K562 (cell line): ENCODE data around the gene GNAI2. TPM values are rescaled to one million over a fixed set of nuclear protein-coding genes. Genes with fewer than 3 reads are reported as not detected.

Source experiments
- HDAC3 ChIP-seq: fragments of 450-650 bp; IDR thresholded peaks from 2 replicates; pipeline ENCODE4 v1.6.1; 2018; ENCODE audit warnings: borderline replicate concordance, mild to moderate bottlenecking, moderate library complexity; ENCODE audit not compliant: partially characterized antibody
- HNRNPK ChIP-seq: fragments of 200-400 bp; formaldehyde crosslinking; IDR thresholded peaks from one replicate; pipeline ENCODE4 v1.6.1; 2018; ENCODE audit warnings: mild to moderate bottlenecking, low read depth, low read length; ENCODE audit not compliant: poor library complexity, severe bottlenecking
- SREBF2 ChIP-seq: sonication (generic); formaldehyde crosslinking; IDR thresholded peaks from 2 replicates; pipeline ENCODE4 v1.4.0; 2020; ENCODE audit warnings: mild to moderate bottlenecking, missing genetic modification reagents
- ZNF41 ChIP-seq: fragments of 250-450 bp; sonication (Bioruptor Pico); conservative IDR thresholded peaks from 2 replicates; pipeline ENCODE4 v1.4.0; 2020; ENCODE audit warnings: mild to moderate bottlenecking
- polyA plus RNA-seq, 8 experiments: library from polyadenylated mRNA; depleted of rRNA in 4 of 8; stranded (reverse) in 5 of 8; unstranded in 3 of 8; fragments of >200 nt; fragmentation: Nextera tagmentation in 2 of 8; fragmentation: Illumina TruSeq in 1 of 8; extraction: Ambion mirVana in 2 of 8; extraction: Trizol in 1 of 8; gene quantifications; 2 replicates each; pipeline versions ENCODE4 v1.2.1 to v1.2.3, GENCODE V29; 2011 to 2014; ENCODE audit warnings: inconsistent platforms in 1 of 8, missing spikeins in 1 of 8
- total RNA-seq, 7 experiments: library from RNA; depleted of rRNA in 6 of 7; stranded (reverse); fragments of >200 nt in 6 of 7; fragmentation: Illumina TruSeq in 2 of 7; extraction: Trizol in 2 of 7; gene quantifications; 2 replicates each; pipeline versions ENCODE4 v1.2.1 to v1.2.3, GENCODE V29; 2011 to 2021; ENCODE audit warnings: low replicate concordance in 1 of 7
- TF ChIP-seq, protein P1 (sequence below), 2 experiments: fragments of 450-650 bp; formaldehyde crosslinking in 1 of 2; IDR thresholded peaks; 2 replicates each; pipeline versions ENCODE4 v1.4.0 to v1.6.1; 2014 to 2020; ENCODE audit warnings: mild to moderate bottlenecking in 2 of 2, borderline replicate concordance in 1 of 2, low read depth in 1 of 2

The GNAI2 gene
- total and polyA plus RNA-seq, 9 of the 15 experiments (the other 6 are each of a cell fraction or from before 2014, with no cell fraction given) = 1.1 to 72.2 (median 42.7) TPM

DNA sequence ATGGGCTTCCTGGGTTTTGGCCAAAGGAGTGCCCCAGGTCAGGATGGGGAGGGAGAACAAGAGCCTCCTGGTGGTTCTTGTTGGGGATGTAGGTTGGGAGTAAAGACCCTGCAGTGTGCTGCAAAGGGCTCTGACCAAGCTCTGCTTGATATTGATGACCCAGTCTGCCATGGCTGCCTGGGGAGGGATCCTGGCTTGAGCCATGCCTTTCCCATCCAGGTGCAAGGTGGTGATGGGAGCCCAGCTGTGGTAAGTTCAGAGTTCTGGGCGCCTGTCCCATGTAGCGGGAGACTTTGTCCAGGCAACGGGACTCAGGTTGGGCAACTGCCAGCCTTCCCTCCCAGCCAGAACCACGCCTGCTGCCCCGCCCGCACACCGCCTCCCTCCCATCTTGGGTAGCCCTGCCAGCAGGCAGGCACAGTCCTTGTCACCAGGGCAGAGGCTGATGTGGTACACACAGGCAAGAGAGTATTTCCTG lies 2.6 kb downstream of the GNAI2 start (continued):
- TF ChIP-seq, protein P1, sequence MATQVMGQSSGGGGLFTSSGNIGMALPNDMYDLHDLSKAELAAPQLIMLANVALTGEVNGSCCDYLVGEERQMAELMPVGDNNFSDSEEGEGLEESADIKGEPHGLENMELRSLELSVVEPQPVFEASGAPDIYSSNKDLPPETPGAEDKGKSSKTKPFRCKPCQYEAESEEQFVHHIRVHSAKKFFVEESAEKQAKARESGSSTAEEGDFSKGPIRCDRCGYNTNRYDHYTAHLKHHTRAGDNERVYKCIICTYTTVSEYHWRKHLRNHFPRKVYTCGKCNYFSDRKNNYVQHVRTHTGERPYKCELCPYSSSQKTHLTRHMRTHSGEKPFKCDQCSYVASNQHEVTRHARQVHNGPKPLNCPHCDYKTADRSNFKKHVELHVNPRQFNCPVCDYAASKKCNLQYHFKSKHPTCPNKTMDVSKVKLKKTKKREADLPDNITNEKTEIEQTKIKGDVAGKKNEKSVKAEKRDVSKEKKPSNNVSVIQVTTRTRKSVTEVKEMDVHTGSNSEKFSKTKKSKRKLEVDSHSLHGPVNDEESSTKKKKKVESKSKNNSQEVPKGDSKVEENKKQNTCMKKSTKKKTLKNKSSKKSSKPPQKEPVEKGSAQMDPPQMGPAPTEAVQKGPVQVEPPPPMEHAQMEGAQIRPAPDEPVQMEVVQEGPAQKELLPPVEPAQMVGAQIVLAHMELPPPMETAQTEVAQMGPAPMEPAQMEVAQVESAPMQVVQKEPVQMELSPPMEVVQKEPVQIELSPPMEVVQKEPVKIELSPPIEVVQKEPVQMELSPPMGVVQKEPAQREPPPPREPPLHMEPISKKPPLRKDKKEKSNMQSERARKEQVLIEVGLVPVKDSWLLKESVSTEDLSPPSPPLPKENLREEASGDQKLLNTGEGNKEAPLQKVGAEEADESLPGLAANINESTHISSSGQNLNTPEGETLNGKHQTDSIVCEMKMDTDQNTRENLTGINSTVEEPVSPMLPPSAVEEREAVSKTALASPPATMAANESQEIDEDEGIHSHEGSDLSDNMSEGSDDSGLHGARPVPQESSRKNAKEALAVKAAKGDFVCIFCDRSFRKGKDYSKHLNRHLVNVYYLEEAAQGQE (IDR thresholded peaks at IDR 0.05; ENCODE audit: borderline replicate concordance) = no peak
- TF ChIP-seq, protein P1 (CRISPR knock-in tag; IDR thresholded peaks at IDR 0.05; ENCODE audit: low read depth) = no peak
- no peak for TF ChIP-seq HDAC3
- TF ChIP-seq ZNF41 (CRISPR knock-in tag) = no peak
- no peak for TF ChIP-seq SREBF2 (CRISPR knock-in tag)
- TF ChIP-seq HNRNPK = no peak
- TF ChIP-seq, all 486 proteins: peak for 0
